Loucy (cell line): ENCODE data around the gene RPUSD2.

ENCODE experiments used
- CTCF ChIP-seq: fragments of 200-600 bp; sonication (generic); conservative IDR thresholded peaks from 2 replicates; pipeline ENCODE4 v1.5.1; 2014; ENCODE audit warnings: mild to moderate bottlenecking, antibody characterized with exemption, low read length
- EZH2phosphoT487 ChIP-seq: fragments of 200-600 bp; IDR thresholded peaks from 2 replicates; pipeline ENCODE4 v1.6.1; 2018; ENCODE audit warnings: antibody characterized with exemption, mild to moderate bottlenecking, moderate library complexity, borderline replicate concordance

- TF ChIP-seq CTCF (no peak), EZH2phosphoT487 (no peak)
Observed at GRCh38 chr15:40618906-40619305, 49.8 kb downstream of the RPUSD2 start.
